ENCODE measurements around the gene PCDHGB5.
A peak's percentile ranks its signal among the peaks of the same experiment; 100 is the strongest.
"Not testable (repeated sequence)": the region's sequence is repeated elsewhere in the genome, so short reads cannot be mapped to it uniquely, and the experiment has no call there.

Gene PCDHGB5

DNA sequence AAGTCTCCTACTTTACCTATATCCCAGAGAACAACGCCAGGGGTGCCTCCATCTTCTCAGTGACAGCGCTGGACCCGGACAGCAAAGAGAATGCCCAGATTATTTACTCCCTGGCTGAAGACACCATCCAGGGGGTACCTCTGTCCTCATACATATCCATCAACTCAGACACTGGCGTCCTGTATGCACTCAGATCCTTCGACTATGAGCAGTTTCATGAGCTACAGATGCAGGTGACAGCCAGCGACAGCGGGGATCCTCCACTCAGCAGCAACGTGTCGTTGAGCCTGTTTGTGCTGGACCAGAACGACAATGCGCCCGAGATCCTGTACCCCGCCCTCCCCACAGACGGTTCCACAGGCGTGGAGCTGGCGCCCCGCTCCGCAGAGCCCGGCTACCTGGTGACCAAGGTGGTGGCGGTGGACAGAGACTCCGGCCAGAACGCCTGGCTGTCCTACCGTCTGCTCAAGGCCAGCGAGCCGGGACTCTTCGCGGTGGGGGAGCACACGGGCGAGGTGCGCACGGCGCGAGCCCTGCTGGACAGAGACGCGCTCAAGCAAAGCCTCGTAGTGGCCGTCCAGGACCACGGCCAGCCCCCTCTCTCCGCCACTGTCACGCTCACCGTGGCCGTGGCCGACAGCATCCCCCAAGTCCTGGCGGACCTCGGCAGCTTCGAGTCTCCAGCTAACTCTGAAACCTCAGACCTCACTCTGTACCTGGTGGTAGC lies 17.0 kb downstream of the PCDHGB5 start:
- H3K36me3 ChIP-seq (ENCODE audit: insufficient read depth, low read length); H3K9ac ChIP-seq (ENCODE audit: low read depth, low read length); H3K9me3 ChIP-seq (ENCODE audit: control insufficient read depth, insufficient read depth, low read length); H3K4me1 ChIP-seq (ENCODE audit: insufficient read depth, low read length): not testable (repeated sequence)

DNA sequence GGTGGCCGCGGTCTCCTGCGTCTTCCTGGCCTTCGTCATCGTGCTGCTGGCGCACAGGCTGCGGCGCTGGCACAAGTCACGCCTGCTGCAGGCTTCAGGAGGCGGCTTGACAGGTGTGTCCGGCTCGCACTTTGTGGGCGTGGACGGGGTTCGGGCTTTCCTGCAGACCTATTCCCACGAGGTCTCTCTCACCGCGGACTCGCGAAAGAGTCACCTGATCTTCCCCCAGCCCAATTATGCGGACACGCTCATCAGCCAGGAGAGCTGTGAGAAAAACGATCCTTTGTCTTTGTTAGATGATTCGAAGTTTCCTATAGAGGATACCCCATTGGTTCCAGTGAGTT lies 17.5 kb downstream of the PCDHGB5 start:
- not testable (repeated sequence) for H3K9me3 ChIP-seq (ENCODE audit: control insufficient read depth, insufficient read depth, low read length); H3K4me1 ChIP-seq (ENCODE audit: insufficient read depth, low read length); H3K36me3 ChIP-seq (ENCODE audit: insufficient read depth, low read length); H3K9ac ChIP-seq (ENCODE audit: low read depth, low read length)

DNA sequence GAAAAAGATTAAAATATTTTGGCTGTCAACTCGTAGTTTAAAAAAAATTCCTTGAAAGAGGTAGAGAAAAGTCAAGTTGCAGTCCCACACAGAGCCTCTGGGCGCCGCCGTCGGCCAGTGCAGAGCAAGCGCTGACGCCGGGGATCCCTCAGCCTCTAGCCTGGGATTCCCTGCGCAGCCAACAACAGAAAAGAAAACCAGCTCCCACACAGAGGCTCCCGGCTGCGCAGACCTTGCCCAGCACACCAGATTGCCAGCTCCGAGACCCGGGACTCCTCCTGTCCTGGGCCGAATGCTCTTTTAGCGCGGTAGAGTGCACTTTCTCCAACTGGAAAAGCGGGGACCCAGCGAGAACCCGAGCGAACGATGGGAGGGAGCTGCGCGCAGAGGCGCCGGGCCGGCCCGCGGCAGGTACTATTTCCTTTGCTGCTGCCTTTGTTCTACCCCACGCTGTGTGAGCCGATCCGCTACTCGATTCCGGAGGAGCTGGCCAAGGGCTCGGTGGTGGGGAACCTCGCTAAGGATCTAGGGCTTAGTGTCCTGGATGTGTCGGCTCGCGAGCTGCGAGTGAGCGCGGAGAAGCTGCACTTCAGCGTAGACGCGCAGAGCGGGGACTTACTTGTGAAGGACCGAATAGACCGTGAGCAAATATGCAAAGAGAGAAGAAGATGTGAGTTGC lies 19.9 kb downstream of the PCDHGB5 start, which contains the start of gene PCDHGB7:
Gene PCDHGB7, plus strand, starts transcription at position 184 of the 679 bp plus-strand sequence. Its CDS starts 183 bp downstream, at position 367.
- Histone ChIP-seq H3K9me3 (ENCODE audit: control insufficient read depth, insufficient read depth, low read length) (peaks cover 13% of the 10 kb centered on the region; the same call in 1 of the 2 replicates), H3K9ac (ENCODE audit: low read depth, low read length) (peak within 1 kb of the TSS; percentile 70; the same call in 1 of the 2 replicates)
- not testable (repeated sequence) for H3K36me3 ChIP-seq (ENCODE audit: insufficient read depth, low read length); H3K4me1 ChIP-seq (ENCODE audit: insufficient read depth, low read length)

DNA sequence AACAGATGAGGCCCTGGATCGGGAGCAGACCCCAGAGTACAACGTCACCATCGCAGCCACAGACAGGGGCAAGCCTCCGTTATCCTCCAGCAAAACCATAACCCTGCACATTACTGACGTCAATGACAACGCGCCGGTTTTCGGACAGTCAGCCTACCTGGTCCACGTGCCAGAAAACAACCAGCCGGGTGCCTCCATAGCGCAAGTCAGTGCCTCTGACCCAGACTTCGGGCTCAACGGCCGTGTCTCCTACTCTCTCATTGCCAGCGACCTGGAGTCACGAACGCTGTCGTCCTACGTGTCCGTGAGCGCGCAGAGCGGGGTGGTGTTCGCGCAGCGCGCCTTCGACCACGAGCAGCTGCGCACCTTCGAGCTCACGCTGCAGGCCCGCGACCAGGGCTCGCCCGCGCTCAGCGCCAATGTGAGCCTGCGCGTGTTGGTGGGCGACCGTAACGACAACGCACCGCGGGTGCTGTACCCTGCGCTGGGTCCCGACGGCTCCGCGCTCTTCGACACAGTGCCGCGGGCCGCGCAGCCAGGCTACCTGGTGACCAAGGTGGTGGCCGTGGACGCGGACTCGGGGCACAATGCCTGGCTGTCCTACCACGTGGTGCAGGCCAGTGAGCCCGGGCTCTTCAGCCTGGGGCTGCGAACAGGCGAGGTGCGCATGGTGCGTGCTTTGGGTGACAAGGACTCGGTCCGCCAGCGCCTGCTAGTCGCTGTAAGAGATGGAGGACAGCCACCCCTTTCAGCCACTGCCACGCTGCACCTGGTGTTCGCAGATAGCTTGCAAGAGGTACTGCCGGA lies 21.5 kb downstream of the PCDHGB5 start:
- Histone ChIP-seq H3K36me3 (ENCODE audit: insufficient read depth, low read length) (no peaks in the 10 kb centered on the region), H3K9ac (ENCODE audit: low read depth, low read length) (no peak overlapping the region), H3K9me3 (ENCODE audit: control insufficient read depth, insufficient read depth, low read length) (peaks cover 13% of the 10 kb centered on the region; the same call in 1 of the 2 replicates), H3K4me1 (ENCODE audit: insufficient read depth, low read length) (no peaks in the 10 kb centered on the region)

DNA sequence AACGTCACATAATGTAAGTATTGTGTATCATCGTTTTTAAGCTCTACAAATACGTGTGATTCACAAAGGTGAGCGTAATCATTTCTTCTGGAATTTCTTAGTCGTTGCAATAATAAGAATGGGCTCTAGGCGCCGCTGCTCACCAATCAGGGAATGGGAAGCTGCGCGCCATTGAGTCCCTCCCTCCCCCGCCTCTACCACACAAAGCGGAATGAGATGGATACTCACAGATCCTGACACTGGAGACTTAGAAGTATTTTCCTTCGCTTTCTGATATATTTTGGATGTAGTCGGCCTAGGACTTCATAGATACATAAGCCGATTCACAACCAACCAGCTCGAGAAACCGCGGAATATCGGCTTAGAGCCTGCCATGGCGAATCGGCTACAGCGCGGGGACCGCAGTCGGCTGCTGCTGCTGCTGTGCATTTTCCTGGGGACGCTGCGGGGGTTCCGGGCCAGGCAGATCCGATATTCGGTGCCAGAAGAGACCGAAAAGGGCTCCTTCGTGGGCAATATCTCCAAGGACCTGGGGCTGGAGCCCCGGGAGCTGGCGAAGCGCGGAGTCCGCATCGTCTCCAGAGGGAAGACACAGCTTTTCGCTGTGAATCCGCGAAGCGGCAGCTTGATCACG lies 23.2 kb downstream of the PCDHGB5 start, which contains the start of gene PCDHGA11:
Gene PCDHGA11, plus strand, starts transcription at position 197 of the 634 bp plus-strand sequence. Its CDS starts 177 bp downstream, at position 374.
- H3K9ac ChIP-seq (ENCODE audit: low read depth, low read length), result peak within 1 kb of the TSS; percentile 48
- H3K9me3 ChIP-seq (ENCODE audit: control insufficient read depth, insufficient read depth, low read length), result peaks cover 13% of the 10 kb centered on the region; the same call in 1 of the 2 replicates
- H3K4me1 ChIP-seq (ENCODE audit: insufficient read depth, low read length), result no peaks in the 10 kb centered on the region
- H3K36me3 ChIP-seq (ENCODE audit: insufficient read depth, low read length), result no peaks in the 10 kb centered on the region

DNA sequence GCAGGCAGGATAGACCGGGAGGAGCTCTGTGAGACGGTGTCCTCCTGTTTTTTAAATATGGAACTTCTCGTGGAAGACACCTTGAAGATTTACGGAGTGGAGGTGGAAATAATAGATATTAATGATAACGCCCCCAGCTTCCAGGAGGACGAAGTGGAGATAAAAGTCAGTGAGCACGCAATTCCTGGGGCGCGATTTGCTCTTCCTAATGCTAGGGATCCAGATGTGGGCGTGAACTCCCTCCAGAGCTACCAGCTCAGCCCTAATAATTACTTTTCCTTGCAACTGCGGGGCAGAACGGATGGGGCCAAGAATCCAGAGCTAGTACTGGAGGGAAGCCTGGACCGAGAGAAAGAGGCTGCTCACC lies 23.7 kb downstream of the PCDHGB5 start:
- Histone ChIP-seq H3K9ac (ENCODE audit: low read depth, low read length) (peak overlapping the region; percentile 48; the same call in 1 of the 2 replicates), H3K9me3 (ENCODE audit: control insufficient read depth, insufficient read depth, low read length) (peaks cover 13% of the 10 kb centered on the region; the same call in 1 of the 2 replicates), H3K4me1 (ENCODE audit: insufficient read depth, low read length) (no peaks in the 10 kb centered on the region), H3K36me3 (ENCODE audit: insufficient read depth, low read length) (no peaks in the 10 kb centered on the region)

DNA sequence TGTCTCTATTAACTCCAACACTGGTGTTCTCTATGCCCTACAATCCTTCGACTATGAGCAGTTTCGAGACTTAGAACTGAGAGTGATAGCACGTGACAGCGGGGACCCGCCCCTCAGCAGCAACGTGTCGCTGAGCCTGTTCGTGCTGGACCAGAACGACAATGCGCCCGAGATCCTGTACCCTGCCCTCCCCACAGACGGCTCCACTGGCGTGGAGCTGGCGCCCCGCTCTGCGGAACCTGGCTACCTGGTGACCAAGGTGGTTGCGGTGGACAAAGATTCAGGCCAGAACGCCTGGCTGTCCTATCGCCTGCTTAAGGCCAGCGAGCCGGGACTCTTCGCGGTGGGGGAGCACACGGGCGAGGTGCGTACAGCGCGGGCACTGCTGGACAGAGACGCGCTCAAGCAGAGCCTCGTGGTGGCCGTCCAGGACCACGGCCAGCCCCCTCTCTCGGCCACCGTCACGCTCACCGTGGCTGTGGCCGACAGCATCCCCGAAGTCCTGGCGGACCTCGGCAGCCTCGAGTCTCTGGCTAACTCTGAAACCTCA lies 25.1 kb downstream of the PCDHGB5 start:
- Histone ChIP-seq H3K9me3 (ENCODE audit: control insufficient read depth, insufficient read depth, low read length) (peaks cover 13% of the 10 kb centered on the region; the same call in 1 of the 2 replicates), H3K9ac (ENCODE audit: low read depth, low read length) (no peak overlapping the region), H3K36me3 (ENCODE audit: insufficient read depth, low read length) (no peaks in the 10 kb centered on the region), H3K4me1 (ENCODE audit: insufficient read depth, low read length) (no peaks in the 10 kb centered on the region)

DNA sequence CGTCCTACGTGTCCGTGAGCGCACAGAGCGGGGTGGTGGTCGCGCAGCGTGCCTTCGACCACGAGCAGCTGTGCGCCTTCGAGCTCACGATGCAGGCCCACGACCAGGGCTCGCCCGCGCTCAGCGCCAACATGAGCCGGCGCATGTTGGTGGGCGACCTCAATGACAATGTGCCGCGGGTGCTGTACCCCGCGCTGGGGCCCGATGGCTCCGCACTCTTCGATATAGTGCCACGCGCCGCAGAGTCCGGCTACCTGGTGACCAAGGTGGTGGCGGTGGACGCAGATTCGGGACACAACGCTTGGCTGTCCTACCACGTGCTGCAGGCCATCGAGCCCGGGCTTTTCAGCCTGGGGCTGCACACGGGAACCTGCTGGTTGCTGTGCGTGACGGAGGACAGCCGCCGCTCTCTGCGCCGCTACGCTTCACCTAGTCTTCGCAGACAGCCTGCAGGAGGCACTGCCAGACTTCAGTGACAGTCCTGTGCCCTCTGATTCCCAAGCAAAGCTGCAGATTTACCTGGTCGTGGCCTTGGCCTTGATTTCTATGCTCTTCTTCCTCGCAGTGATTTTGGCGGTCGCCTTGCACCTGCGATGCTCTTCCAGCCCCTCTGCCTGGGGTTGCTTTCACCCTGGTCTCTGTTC lies 30.2 kb downstream of the PCDHGB5 start:
- H3K9me3 ChIP-seq (ENCODE audit: control insufficient read depth, insufficient read depth, low read length), result no peaks in the 10 kb centered on the region; the same call in none of the 2 replicates
- no peaks in the 10 kb centered on the region for H3K4me1 ChIP-seq (ENCODE audit: insufficient read depth, low read length)
- H3K36me3 ChIP-seq (ENCODE audit: insufficient read depth, low read length), result no peaks in the 10 kb centered on the region; the same call in 1 of the 2 replicates
- H3K9ac ChIP-seq (ENCODE audit: low read depth, low read length), result no peak overlapping the region

DNA sequence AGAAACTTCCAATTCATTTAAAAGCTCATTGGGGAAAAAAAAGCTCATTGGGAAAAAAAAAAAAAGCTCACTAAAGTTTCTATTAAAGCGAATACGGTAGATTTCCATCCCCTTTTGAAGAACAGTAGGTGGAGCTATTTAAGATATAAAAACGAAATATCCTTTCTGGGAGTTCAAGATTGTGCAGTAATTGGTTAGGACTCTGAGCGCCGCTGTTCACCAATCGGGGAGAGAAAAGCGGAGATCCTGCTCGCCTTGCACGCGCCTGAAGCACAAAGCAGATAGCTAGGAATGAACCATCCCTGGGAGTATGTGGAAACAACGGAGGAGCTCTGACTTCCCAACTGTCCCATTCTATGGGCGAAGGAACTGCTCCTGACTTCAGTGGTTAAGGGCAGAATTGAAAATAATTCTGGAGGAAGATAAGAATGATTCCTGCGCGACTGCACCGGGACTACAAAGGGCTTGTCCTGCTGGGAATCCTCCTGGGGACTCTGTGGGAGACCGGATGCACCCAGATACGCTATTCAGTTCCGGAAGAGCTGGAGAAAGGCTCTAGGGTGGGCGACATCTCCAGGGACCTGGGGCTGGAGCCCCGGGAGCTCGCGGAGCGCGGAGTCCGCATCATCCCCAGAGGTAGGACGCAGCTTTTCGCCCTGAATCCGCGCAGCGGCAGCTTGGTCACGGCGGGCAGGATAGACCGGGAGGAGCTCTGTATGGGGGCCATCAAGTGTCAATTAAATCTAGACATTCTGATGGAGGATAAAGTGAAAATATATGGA lies 32.8 kb downstream of the PCDHGB5 start, which contains the start of gene PCDHGA12:
Gene PCDHGA12, plus strand, starts transcription at position 176 of the 782 bp plus-strand sequence. Its CDS starts 253 bp downstream, at position 429.
- H3K9me3 ChIP-seq (ENCODE audit: control insufficient read depth, insufficient read depth, low read length), result no peaks in the 10 kb centered on the region; the same call in none of the 2 replicates
- no peaks in the 10 kb centered on the region for H3K4me1 ChIP-seq (ENCODE audit: insufficient read depth, low read length)
- H3K9ac ChIP-seq (ENCODE audit: low read depth, low read length), result no peak within 1 kb of the TSS
- no peaks in the 10 kb centered on the region; the same call in 1 of the 2 replicates for H3K36me3 ChIP-seq (ENCODE audit: insufficient read depth, low read length)

DNA sequence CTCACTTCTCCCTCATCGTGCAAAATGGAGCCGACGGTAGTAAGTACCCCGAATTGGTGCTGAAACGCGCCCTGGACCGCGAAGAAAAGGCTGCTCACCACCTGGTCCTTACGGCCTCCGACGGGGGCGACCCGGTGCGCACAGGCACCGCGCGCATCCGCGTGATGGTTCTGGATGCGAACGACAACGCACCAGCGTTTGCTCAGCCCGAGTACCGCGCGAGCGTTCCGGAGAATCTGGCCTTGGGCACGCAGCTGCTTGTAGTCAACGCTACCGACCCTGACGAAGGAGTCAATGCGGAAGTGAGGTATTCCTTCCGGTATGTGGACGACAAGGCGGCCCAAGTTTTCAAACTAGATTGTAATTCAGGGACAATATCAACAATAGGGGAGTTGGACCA lies 33.5 kb downstream of the PCDHGB5 start:
- H3K9ac ChIP-seq (ENCODE audit: low read depth, low read length), result no peak overlapping the region
- H3K9me3 ChIP-seq (ENCODE audit: control insufficient read depth, insufficient read depth, low read length), result no peaks in the 10 kb centered on the region; the same call in none of the 2 replicates

DNA sequence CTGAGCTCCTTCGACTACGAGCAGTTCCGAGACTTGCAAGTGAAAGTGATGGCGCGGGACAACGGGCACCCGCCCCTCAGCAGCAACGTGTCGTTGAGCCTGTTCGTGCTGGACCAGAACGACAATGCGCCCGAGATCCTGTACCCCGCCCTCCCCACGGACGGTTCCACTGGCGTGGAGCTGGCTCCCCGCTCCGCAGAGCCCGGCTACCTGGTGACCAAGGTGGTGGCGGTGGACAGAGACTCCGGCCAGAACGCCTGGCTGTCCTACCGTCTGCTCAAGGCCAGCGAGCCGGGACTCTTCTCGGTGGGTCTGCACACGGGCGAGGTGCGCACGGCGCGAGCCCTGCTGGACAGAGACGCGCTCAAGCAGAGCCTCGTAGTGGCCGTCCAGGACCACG lies 34.6 kb downstream of the PCDHGB5 start:
- H3K36me3 ChIP-seq (ENCODE audit: insufficient read depth, low read length); H3K4me1 ChIP-seq (ENCODE audit: insufficient read depth, low read length); H3K9ac ChIP-seq (ENCODE audit: low read depth, low read length); H3K9me3 ChIP-seq (ENCODE audit: control insufficient read depth, insufficient read depth, low read length): not testable (repeated sequence)

More for the DNA sequence above, 33.5 kb downstream of the PCDHGB5 start:
- Histone ChIP-seq H3K4me1 (ENCODE audit: insufficient read depth, low read length) (no peaks in the 10 kb centered on the region), H3K36me3 (ENCODE audit: insufficient read depth, low read length) (no peaks in the 10 kb centered on the region; the same call in 1 of the 2 replicates)

DNA sequence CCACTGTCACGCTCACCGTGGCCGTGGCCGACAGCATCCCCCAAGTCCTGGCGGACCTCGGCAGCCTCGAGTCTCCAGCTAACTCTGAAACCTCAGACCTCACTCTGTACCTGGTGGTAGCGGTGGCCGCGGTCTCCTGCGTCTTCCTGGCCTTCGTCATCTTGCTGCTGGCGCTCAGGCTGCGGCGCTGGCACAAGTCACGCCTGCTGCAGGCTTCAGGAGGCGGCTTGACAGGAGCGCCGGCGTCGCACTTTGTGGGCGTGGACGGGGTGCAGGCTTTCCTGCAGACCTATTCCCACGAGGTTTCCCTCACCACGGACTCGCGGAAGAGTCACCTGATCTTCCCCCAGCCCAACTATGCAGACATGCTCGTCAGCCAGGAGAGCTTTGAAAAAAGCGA lies 35.0 kb downstream of the PCDHGB5 start:
- not testable (repeated sequence) for H3K9me3 ChIP-seq (ENCODE audit: control insufficient read depth, insufficient read depth, low read length); H3K4me1 ChIP-seq (ENCODE audit: insufficient read depth, low read length); H3K9ac ChIP-seq (ENCODE audit: low read depth, low read length); H3K36me3 ChIP-seq (ENCODE audit: insufficient read depth, low read length)

DNA sequence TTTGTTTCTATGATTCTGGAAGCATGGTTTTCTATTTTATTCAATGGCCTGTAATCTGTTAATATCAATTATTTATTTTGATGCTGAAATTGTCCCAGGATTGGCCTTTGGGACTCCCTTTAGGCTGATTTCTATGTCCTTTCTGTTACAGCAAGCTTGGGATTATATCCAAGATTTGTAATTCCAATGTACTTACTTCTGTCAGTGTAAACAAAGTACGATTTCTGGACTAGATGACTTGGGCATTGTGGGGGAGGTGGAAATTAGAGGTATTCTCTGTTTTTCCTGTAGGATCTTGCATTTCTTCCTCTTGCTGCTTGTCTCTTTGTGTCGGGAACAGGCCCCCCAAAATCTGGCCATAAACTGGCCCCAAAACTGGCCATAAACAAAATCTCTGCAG lies 36.3 kb downstream of the PCDHGB5 start:
- Histone ChIP-seq H3K9me3 (ENCODE audit: control insufficient read depth, insufficient read depth, low read length) (no peaks in the 10 kb centered on the region; the same call in 1 of the 2 replicates), H3K4me1 (ENCODE audit: insufficient read depth, low read length) (no peaks in the 10 kb centered on the region), H3K9ac (ENCODE audit: low read depth, low read length) (no peak overlapping the region), H3K36me3 (ENCODE audit: insufficient read depth, low read length) (no peaks in the 10 kb centered on the region; the same call in 1 of the 2 replicates)
